Dendritic cell treated with granulocyte-macrophage colony-stimulating factor and Interleukin-4, amounts not matched to agents 40 ng/mL and 50 ng/mL, for 4 days (primary cell): ENCODE measurements around the gene SAMD14.
A peak's percentile ranks its signal among the peaks of the same experiment; 100 is the strongest.

Source experiments
- H3K27ac Mint-ChIP-seq: one replicate; pipeline ENCODE4 v1.8.0; 2022; ENCODE audit warnings: mild to moderate bottlenecking, mixed read lengths
- H3K27me3 Mint-ChIP-seq: one replicate; pipeline ENCODE4 v1.8.0; 2022; ENCODE audit warnings: mild to moderate bottlenecking, mixed read lengths
- H3K36me3 Mint-ChIP-seq: one replicate; pipeline ENCODE4 v1.8.0; 2022; ENCODE audit warnings: low read depth, mixed read lengths
- H3K4me1 Mint-ChIP-seq: one replicate; pipeline ENCODE4 v1.8.0; 2022; ENCODE audit warnings: low read depth, mixed read lengths
- H3K4me3 Mint-ChIP-seq: one replicate; pipeline ENCODE4 v1.8.0; 2022; ENCODE audit warnings: mild to moderate bottlenecking, moderate library complexity, mixed read lengths
- H3K9me3 Mint-ChIP-seq: one replicate; pipeline ENCODE4 v1.8.0; 2022; ENCODE audit warnings: mixed read lengths
- intact Hi-C: fragments of 100-400 bp; cut with micrococcal nuclease; formaldehyde crosslinking; loops from one replicate; pipeline ENCODE4 v1.15.0; 2022

The SAMD14 gene

DNA sequence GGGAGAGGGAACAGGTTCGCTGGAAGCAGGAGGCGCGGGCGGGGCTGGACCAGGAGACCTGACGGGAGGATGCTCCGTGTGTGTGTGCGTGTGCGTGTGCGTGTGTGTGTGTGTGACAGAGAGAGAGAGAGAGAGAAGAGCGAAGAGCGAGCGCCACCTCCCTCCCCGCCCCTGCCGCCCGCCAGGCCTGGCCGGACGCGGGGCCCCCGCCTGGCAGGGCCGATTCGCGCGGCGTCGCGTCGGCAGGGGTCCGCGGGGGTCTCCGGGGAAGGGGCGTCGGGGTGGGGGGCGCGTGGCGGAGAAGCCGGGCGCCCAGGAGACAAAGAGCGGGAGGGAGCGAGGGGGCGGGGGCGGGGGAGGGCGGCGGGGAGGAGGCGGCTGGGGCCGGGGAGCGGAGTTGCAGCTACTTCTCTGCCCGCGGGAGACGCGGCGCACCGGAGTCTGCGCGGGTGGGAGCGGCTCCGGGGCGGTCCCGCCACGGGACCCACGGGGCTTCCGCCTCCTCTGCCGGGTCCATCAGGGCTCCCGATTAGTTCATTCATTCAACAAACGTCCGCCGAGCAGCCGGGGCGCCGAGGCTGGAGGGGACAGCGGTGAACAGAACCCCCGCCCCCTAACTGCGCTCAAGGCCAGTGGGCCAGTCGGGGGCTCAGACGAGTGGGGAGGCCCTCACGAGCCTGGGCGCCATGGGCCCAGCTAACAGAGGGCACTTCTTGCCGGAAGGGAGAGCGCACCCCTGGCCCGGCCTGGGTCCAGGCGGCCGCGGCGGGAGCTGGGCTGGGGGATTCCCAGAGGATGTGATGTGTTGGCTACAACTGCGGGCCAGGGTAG, at the start of gene SAMD14:
TSS of gene SAMD14 (minus strand) at position 433 of the 831 bp plus-strand sequence. CDS start 5,201 bp downstream, outside the sequence.
- intact Hi-C loops, result loop anchor here (5.0 kb wide), 1 partner anchor 32 kb away; no protein-coding TSS in a partner anchor
- Mint-ChIP-seq H3K4me1 (peaks cover 49% of the 10 kb centered on the region), H3K9me3 (no peaks in the 10 kb centered on the region), H3K27ac (peak within 1 kb of the TSS; percentile 18), H3K4me3 (peak within 1 kb of the TSS; percentile 67), H3K36me3 (peaks cover 26% of the 10 kb centered on the region), H3K27me3 (peaks cover 62% of the 10 kb centered on the region)

DNA sequence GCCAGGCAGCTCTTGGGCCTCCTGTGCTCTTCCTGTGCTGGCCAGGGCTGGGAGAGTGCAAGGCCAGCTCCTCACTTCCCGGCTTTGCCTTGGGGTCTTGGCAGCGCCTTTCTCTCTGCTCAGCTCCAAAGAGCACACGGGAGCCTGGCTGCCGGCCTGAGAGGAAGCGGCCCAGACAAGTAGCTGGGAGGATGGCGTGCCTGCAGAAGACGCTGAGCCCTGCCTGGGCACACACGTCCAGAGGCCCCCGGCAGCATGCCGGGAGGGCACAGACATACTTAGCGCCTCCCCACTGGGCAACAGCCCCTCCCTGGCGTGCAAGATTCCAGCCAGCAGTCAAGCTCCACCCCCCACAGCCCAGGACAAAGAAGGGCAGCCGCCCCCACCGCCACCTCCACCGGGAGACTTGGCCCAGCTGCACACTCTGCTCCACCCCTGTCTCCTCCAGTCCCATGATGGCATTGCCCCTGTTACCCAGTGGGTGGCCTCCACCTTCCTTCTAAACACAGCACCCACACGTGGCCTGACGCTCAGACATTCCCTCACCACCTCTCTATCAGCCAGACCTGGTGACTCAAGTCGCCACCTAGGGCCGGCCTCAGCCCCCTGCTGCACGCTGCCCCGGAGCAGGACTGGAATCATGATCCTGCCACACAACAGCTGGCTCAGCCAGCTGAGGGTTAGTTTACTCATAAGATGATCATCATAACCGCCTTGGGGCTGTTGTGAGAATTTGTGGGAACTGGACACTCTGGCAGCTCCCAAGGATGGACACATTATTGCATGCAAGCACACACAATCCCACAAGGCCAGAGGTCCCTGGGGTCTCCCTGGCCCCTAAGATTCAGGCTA, 48.2 kb upstream of the SAMD14 start:
- peak overlapping the region; percentile 36 for H3K4me3 Mint-ChIP-seq
- peaks cover 27% of the 10 kb centered on the region for H3K27me3 Mint-ChIP-seq
- peaks cover 22% of the 10 kb centered on the region for H3K4me1 Mint-ChIP-seq
- intact Hi-C loops, result no loop called here
- no peak overlapping the region for H3K27ac Mint-ChIP-seq
- no peaks in the 10 kb centered on the region for H3K36me3 Mint-ChIP-seq
- H3K9me3 Mint-ChIP-seq, result no peaks in the 10 kb centered on the region

DNA sequence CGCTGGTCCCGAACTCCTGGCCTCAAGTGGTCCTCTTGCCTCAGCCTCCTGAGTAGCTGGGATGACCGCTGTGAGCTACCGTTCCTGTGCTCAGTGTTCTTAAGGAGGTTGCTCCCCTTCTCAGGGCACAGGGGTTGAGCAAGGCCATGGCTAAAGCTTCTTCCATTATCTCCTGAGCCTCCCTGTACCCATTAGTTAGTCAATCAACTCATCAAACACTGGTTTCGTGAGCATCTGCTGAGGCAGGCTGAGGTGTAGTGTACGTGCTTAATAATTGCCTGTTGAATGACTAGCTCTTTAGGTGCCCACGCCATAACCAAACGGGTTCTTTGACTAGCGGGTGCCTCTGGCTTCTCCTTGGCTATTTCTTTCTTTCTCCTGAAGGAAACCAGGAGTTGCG, 47.5 kb upstream of the SAMD14 start:
- Mint-ChIP-seq H3K36me3 (no peaks in the 10 kb centered on the region), H3K4me1 (peaks cover 17% of the 10 kb centered on the region), H3K4me3 (no peak overlapping the region), H3K9me3 (no peaks in the 10 kb centered on the region), H3K27ac (no peak overlapping the region), H3K27me3 (peaks cover 24% of the 10 kb centered on the region)
- intact Hi-C loops, result no loop called here

DNA sequence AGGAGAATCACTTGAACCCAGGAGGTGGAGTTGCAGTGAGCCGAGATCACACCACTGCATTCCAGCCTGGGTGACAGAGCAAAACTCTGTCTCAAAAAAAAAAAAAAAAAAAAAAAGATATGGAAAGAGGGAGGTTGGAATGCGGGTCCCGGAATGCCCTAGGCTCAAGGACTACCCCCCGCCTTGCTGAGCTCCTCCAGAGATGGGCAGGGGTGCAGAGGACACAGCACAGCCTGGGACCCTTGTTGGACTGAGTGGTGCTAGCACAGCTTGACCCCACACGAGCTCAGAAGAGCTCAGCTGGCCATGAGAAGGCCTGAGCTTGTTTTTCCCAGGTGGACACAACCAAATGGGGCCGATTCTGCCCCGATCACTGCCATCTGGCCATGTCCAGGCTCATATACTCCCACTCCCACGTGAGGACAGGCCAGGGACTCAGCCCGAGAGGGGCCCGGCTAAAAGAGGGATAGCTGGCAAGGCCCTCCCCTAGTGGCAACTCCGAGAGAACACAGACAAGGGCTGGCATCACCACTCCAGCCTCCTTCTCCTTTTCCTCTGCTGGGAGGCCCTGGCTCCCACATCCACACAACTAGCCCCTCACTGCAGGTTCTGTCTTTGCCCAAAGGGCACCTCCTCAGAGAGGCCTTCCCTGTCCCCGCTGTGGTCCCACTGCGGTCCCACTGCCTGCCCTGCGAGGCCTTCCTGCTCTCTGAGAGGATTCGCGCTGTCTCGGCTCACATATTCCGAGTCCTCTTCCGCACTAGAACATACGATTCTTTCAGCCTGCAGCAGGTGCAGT, 46.8 kb upstream of the SAMD14 start:
- Mint-ChIP-seq H3K4me3 (no peak overlapping the region), H3K27me3 (peaks cover 25% of the 10 kb centered on the region), H3K36me3 (no peaks in the 10 kb centered on the region), H3K27ac (no peak overlapping the region), H3K4me1 (peaks cover 14% of the 10 kb centered on the region), H3K9me3 (no peaks in the 10 kb centered on the region)
- intact Hi-C loops, result no loop called here

DNA sequence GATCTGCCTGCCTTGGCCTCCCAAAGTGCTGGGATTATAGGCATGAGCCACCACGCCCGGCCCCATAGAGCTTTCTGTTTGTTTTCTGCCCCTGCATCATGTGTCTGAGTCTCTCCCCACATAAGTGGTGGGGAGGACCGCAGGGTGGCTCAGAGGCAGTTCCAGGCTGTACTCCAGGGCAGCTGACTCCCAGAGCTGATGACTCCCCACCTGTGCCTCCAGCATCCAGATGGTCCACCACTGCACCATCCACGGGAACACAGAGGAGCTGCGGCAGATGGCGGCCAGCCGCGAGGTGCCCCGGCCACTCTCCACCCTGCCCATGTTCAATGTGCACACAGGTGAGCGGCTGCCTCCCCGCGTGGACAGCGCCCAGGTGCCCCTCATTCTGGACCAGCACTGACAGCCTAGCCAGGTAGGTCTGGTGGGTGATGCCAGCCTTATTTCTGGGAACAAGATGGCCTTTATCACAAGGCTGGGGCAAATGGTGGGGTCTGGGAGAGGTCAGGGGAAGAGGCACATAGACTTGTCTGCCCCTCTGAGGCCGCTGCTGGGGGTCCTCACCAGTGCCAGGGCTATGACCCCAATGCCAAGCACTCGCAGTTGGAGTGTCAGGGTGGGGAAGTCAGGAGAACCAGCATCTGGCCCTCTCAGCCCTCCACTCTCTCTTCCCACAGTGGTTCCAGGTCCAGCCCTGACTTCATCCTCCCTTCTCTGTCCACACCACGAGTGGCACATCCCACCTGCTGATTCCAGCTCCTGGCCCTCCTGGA, 45.3 kb upstream of the SAMD14 start:
- Mint-ChIP-seq H3K4me3 (no peak overlapping the region), H3K4me1 (peaks cover 10% of the 10 kb centered on the region), H3K27me3 (peaks cover 29% of the 10 kb centered on the region), H3K9me3 (no peaks in the 10 kb centered on the region), H3K27ac (no peak overlapping the region), H3K36me3 (no peaks in the 10 kb centered on the region)
- intact Hi-C loops, result no loop called here

DNA sequence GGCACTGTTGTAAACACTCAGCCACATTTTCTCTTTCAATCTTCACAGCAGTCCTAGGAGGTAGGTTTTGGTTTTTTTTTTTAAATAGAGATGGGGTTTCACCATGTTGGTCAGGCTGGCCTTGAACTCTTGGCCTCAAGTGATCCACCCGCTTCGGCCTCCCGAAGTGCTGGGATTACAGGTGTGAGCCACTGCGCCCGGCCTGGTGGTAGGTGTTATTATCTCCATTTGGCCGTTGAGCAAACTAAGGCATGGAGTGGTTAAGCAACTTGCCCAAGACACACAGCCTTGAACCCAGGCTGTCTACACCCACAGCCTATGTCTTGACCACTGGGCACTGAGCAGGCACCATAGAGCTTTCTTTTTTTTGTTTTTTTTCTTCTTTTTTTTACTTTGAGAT, 44.5 kb upstream of the SAMD14 start:
- Mint-ChIP-seq H3K4me1 (peaks cover 11% of the 10 kb centered on the region), H3K36me3 (no peaks in the 10 kb centered on the region), H3K9me3 (no peaks in the 10 kb centered on the region), H3K4me3 (no peak overlapping the region), H3K27ac (no peak overlapping the region), H3K27me3 (peaks cover 31% of the 10 kb centered on the region)
- intact Hi-C loops, result no loop called here

DNA sequence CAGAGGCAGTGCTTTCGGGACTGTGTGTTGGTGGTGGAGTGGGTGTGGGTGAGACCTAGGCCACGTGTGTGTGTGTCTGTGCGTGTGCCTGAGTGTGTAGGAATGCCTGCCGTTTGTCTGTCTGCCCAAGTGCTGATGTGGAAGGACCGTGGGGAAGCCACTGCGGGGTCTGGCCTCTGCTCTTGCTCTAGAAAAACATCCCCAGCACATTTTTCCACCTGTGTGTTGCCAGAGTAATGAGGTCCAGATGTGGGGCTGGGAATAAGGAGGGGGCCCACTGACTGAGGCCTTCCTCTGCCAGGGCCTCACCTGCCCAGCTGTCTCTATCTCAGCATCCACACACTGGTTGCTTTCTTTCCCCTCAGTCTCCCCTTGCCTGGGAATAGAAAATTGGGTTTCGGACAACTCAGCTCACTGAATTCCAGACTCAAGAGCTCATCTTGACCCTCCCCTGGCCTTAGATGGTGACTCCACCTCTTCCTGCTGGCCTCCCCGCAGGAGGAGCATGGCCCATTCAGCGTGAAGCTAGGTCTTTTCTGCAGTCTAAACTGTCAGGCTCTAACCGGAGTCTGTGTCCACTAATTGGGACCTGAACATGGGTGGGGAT, 43.5 kb upstream of the SAMD14 start:
- peaks cover 39% of the 10 kb centered on the region for H3K27me3 Mint-ChIP-seq
- intact Hi-C loops, result no loop called here
- no peaks in the 10 kb centered on the region for H3K9me3 Mint-ChIP-seq
- no peak overlapping the region for H3K4me3 Mint-ChIP-seq
- H3K4me1 Mint-ChIP-seq, result peaks cover 19% of the 10 kb centered on the region
- H3K27ac Mint-ChIP-seq, result no peak overlapping the region
- no peaks in the 10 kb centered on the region for H3K36me3 Mint-ChIP-seq

DNA sequence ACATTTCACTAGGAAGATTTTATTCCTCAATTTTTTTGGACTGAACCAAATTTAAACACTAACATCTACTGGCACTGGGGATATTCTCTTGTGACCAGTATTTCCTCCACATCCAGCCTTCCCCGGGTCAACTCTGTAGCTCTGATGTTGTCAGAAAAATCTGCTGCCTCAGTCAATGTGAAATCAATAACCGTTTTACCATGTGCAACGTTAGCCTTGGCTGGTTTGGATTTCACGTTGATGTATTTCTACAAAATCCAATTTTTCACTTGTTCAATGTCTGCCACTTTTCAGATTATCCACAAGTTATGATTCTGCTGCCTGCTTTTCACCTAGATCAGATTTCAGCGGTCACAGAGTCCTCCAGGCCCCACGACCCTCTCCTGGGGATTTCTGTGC, 43.0 kb upstream of the SAMD14 start:
- Mint-ChIP-seq H3K4me1 (peaks cover 14% of the 10 kb centered on the region), H3K27ac (no peak overlapping the region), H3K36me3 (no peaks in the 10 kb centered on the region), H3K27me3 (peaks cover 39% of the 10 kb centered on the region), H3K9me3 (no peaks in the 10 kb centered on the region), H3K4me3 (no peak overlapping the region)
- intact Hi-C loops, result no loop called here

DNA sequence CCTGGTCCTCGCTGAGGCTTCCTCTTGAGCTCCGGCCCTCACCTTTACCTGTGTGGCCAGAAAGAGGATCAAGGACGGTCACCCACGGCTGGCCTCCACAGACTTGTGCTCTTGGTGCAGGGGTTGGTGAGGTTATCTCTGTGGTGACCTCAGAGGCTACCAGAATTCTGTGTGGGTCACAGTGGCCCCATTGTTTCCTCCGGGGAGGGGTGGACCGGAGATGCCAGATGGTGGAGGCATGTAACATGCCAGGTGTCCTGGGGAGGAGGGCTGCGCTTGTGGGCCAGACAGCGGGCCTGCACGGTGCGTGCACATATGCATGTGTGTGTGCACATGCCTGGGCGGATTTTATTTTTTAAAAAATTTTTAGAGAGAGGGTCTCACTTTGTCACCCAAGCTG, 42.2 kb upstream of the SAMD14 start:
- Mint-ChIP-seq H3K27ac (no peak overlapping the region), H3K4me1 (peaks cover 11% of the 10 kb centered on the region), H3K9me3 (no peaks in the 10 kb centered on the region), H3K27me3 (peaks cover 38% of the 10 kb centered on the region), H3K36me3 (no peaks in the 10 kb centered on the region), H3K4me3 (no peak overlapping the region)
- intact Hi-C loops, result no loop called here

DNA sequence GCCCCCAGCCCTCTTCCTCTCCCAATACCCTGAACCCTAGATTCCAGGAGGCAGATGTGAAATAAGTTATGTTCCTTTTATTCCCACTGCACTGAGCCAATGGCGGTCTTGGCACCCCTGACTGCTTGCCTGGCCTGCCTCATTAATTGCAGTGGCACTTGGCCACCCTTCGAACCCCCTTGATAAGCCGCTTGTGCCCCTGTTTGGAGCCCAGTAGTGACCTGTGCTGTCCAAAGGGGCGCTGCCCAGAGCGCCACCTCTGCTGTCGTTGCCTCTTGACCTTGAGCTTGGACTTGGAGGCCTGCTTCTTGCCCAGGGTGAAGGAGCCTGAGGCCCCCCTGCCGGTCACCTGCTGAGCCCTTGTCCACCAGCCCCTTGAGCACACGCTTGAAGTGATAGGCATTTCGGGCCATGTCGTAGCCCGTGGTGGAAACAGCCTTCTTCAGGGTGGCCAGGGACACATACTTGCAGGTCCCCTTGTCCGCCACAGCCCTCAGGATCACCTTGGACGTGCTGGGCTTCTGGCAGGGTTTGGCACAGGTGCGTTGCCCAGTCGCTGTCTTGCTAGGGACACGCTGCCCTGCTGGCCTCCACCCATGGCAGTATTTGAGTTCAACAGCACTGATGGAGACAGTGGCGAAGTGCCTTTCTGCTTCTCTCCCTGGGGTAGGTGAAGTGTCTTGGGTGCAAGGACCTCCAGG, 41.6 kb upstream of the SAMD14 start:
- intact Hi-C loops, result no loop called here

DNA sequence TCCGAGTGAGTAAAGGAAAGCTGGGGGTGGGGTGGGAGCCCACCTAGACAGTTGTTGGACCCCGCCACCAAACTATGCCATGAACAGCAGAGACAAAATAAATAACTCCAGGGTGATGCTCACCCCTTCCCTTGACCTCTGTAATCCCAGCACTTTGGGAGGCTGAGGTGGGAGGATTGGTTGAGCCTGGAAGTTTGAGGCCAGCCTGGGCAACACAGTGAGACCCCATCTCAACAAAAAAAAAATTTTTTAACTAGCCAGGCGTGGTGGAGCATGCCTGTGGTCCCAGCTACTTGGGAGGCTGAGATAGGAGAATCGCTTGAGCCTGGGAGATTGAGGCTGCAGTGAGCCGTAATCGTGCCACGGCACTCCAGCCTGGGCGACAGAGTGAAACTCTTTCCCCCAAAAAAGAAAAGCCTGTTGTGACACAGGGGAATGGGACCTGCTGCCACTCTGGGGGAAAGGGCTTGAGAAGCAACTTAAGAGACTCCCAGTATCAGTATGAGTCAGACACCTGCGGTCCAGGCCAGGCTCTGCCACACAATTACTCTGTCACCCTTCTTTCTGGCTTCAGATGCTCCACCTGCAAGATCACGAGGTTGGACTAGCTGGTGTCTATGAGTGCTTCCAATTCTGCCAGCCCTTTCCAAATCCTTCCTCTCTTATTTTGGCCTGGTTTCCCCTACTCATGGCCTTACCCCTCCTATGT, 40.9 kb upstream of the SAMD14 start:
- Mint-ChIP-seq H3K36me3 (no peaks in the 10 kb centered on the region), H3K9me3 (no peaks in the 10 kb centered on the region), H3K27me3 (peaks cover 36% of the 10 kb centered on the region), H3K27ac (no peak overlapping the region), H3K4me1 (peaks cover 11% of the 10 kb centered on the region), H3K4me3 (no peak overlapping the region)
- intact Hi-C loops, result no loop called here

More for the DNA sequence above, 41.6 kb upstream of the SAMD14 start:
- no peak overlapping the region for H3K27ac Mint-ChIP-seq
- H3K36me3 Mint-ChIP-seq, result no peaks in the 10 kb centered on the region
- H3K4me1 Mint-ChIP-seq, result peaks cover 11% of the 10 kb centered on the region
- peaks cover 36% of the 10 kb centered on the region for H3K27me3 Mint-ChIP-seq
- H3K4me3 Mint-ChIP-seq, result no peak overlapping the region
- no peaks in the 10 kb centered on the region for H3K9me3 Mint-ChIP-seq

DNA sequence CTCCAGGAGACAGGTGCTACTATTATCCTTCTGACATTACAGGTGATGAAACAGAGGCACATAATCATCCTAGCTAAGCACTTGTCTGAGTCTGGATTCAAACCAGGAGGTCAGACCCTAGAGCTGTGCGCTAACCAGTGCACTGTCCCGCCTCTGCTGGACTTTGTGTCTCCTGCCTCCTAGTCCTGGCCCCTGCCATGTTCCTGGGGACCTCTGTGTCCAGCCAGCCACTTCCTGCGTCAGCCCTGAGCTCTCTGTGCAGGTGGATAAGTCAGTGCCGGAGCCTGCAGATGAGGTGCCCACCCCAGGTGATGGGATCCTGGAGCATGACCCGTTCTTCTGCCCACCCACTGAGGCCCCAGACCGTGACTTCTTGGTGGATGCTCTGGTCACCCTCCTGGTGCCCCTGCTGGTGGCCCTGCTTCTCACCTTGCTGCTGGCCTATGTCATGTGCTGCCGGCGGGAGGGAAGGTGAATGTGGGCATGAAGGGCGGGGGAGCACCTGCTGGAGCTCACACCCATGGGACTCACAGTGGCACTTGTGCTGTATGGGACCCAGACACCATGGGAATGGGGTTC, 40.0 kb upstream of the SAMD14 start:
- Mint-ChIP-seq H3K27ac (no peak overlapping the region), H3K4me3 (no peak overlapping the region), H3K27me3 (peaks cover 41% of the 10 kb centered on the region), H3K36me3 (no peaks in the 10 kb centered on the region), H3K4me1 (peaks cover 11% of the 10 kb centered on the region), H3K9me3 (no peaks in the 10 kb centered on the region)
- intact Hi-C loops, result no loop called here
